Stomach (tissue), 9 donors: Measurements from ENCODE around the gene ACVR1B. TPM values are rescaled to one million over a fixed set of nuclear protein-coding genes. Genes with fewer than 3 reads are reported as not detected.

ENCODE experiments used
- DNase-seq, 2 donors: peaks; one replicate each; pipeline versions ENCODE4 v3.0.0 to v3.0.0-alpha.2; 2013 to 2019
- H3K27ac ChIP-seq, 5 donors: fragments of 200-600 bp in 4 of 5; sonication (generic) in 4 of 5; one replicate each; pipeline ENCODE4 v1.5.1; 2013 to 2019; ENCODE audit warnings: mild to moderate bottlenecking in 1 of 5, moderate library complexity in 1 of 5
- H3K27me3 ChIP-seq, 3 donors: fragments of 200-600 bp; sonication (generic); one replicate each; pipeline ENCODE4 v1.5.1; 2017 to 2019; ENCODE audit warnings: mixed run types in 1 of 3
- H3K36me3 ChIP-seq, 4 donors: fragments of 200-600 bp; sonication (generic); 1 replicate in 3 of 4; 2 replicates in 1 of 4; pipeline ENCODE4 v1.5.1; 2016 to 2019
- H3K4me1 ChIP-seq, 4 donors: fragments of 200-600 bp; sonication (generic); one replicate each; pipeline ENCODE4 v1.5.1; 2016 to 2019
- H3K4me3 ChIP-seq, 4 donors: fragments of 200-600 bp; sonication (generic) in 3 of 4; one replicate each; pipeline ENCODE4 v1.5.1; 2016 to 2019; ENCODE audit warnings: mild to moderate bottlenecking in 1 of 4
- H3K9me3 ChIP-seq, 4 donors: fragments of 200-600 bp; sonication (generic); one replicate each; pipeline ENCODE4 v1.5.1; 2016 to 2019
- EP300 ChIP-seq: sonication (generic); formaldehyde crosslinking; IDR thresholded peaks from one replicate; pipeline ENCODE4 v1.6.1; 2017; ENCODE audit warnings: antibody characterized with exemption
- POLR2A ChIP-seq, 4 donors: fragments of 450-650 bp; IDR thresholded peaks; one replicate each; pipeline ENCODE4 v1.6.1; 2016; ENCODE audit warnings: antibody characterized with exemption in 4 of 4, control low read depth in 2 of 4, mild to moderate bottlenecking in 1 of 4, moderate library complexity in 1 of 4
- POLR2AphosphoS5 ChIP-seq, 3 donors: sonication (generic); formaldehyde crosslinking; IDR thresholded peaks; one replicate each; pipeline ENCODE4 v1.6.1; 2016; ENCODE audit warnings: antibody characterized with exemption in 3 of 3
- WGBS, 5 donors: extraction: QIAGEN DNeasy Blood & Tissue Kit in 3 of 5; methylation state at CpG; one replicate each; pipeline versions ENCODE4 v1.1.5 to v1.1.7; 2013 to 2018; 5-methylcytosine and 5-hydroxymethylcytosine counted together
- intact Hi-C: fragments of 100-400 bp; cut with DNase I; formaldehyde crosslinking; loops from one replicate; pipeline ENCODE4 v1.15.1; 2023; ENCODE audit warnings: low total_unique reads
- polyA plus RNA-seq, 3 donors: library from polyadenylated mRNA; stranded (reverse); fragments of 200-250 nt; gene quantifications; one replicate each; pipeline ENCODE4 v1.2.3, GENCODE V29; 2013
- total RNA-seq, 5 donors: library from RNA; depleted of rRNA; stranded (reverse); fragments of >200 nt; gene quantifications; one replicate each; pipeline versions ENCODE4 v1.1.0 to v1.2.3, GENCODE V29; 2014 to 2016
- TF ChIP-seq, protein P1 (sequence below), 7 experiments: fragments of 450-650 bp in 4 of 7; fragments of 200-600 bp in 3 of 7; sonication (generic) in 3 of 7; IDR thresholded peaks; one replicate each; pipeline ENCODE4 v1.5.1; 2016 to 2019; ENCODE audit warnings: antibody characterized with exemption in 7 of 7, control low read depth in 2 of 7, mild to moderate bottlenecking in 1 of 7
- donor health status: healthy with polysubstance abuse.
- donor health status: Bipolar disorder and iron deficiency.
- donor health status: healthy.

ACVR1B gene
- total and polyA plus RNA-seq, 8 donors = 8.3 to 53.1 (median 24.5) TPM

DNA sequence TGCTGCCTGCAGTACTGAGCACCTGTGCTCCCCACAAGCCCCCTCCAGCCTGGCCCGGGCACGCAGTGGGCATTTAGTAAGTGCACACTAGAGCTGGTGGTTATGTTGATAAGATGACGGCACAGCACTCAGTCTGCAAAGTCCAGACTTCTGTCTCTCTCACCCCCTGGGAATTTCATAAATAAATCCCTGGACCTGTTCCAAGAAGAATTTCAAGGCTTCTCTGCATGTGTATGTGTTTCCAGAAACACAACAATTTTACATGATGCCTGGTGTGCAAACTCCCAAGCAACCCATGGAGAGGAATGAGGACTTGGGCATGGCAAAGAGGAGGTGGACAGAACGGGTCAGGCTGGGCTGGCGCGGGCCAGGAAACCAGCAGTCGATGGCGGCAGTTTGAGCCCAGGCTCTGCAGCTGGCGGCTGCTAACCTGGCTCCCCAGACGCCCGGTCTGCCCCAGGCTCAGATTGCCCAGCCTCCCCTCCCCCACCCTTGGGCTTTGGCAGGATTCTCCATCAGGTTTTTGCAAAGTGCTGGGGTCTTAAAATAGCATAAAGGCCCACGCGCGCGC is 10.4 kb upstream of the ACVR1B start:
- peak; percentile 7 to 69 for DNase-seq
- H3K27ac ChIP-seq = no peak overlapping the region
- no peak for TF ChIP-seq POLR2A (IDR thresholded peaks at IDR 0.05)
- no peak for TF ChIP-seq POLR2AphosphoS5 (IDR thresholded peaks at IDR 0.05)
- TF ChIP-seq, protein P1, sequence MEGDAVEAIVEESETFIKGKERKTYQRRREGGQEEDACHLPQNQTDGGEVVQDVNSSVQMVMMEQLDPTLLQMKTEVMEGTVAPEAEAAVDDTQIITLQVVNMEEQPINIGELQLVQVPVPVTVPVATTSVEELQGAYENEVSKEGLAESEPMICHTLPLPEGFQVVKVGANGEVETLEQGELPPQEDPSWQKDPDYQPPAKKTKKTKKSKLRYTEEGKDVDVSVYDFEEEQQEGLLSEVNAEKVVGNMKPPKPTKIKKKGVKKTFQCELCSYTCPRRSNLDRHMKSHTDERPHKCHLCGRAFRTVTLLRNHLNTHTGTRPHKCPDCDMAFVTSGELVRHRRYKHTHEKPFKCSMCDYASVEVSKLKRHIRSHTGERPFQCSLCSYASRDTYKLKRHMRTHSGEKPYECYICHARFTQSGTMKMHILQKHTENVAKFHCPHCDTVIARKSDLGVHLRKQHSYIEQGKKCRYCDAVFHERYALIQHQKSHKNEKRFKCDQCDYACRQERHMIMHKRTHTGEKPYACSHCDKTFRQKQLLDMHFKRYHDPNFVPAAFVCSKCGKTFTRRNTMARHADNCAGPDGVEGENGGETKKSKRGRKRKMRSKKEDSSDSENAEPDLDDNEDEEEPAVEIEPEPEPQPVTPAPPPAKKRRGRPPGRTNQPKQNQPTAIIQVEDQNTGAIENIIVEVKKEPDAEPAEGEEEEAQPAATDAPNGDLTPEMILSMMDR (IDR thresholded peaks at IDR 0.05) = no peak
- TF ChIP-seq EP300 = no peak

DNA sequence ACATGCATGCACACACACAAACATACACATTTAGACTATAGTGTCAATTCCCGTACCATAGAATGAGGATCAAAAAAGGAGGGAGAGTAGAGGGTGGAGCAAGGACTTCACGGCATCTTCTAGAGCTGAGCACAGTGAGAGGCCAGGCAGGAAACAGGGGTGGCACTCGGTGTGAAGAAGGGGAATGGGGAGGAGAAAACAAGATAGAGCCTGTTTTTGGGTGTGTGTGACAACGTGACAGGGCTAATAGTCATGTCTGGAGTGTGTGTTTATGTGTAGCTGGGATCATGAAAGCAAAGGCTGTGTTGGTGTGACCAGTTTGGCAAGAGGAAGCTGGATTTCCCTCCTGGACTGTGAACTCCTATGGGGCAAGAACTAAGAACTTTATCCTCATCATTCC is 9.9 kb upstream of the ACVR1B start:
- 44 to 63% (median 50%) methylated on average over 4 of the region's 4 CpGs for WGBS, 5 donors
- H3K36me3 ChIP-seq = no peaks in the 10 kb centered on the region
- H3K27ac ChIP-seq = no peak overlapping the region
- no peaks in the 10 kb centered on the region for H3K27me3 ChIP-seq
- H3K4me1 ChIP-seq = peaks cover 0 to 14% (median 11%) of the 10 kb centered on the region in 4 donors
- intact Hi-C loops = no loop called here
- H3K9me3 ChIP-seq = peaks cover 0 to 20% (median 5%) of the 10 kb centered on the region in 4 donors
- DNase-seq = peak in 1 of 2 donors; percentile 60
- no peak overlapping the region for H3K4me3 ChIP-seq
- TF ChIP-seq EP300 (no peak), POLR2AphosphoS5 (IDR thresholded peaks at IDR 0.05) (no peak), POLR2A (IDR thresholded peaks at IDR 0.05) (no peak)
- TF ChIP-seq, protein P1 (IDR thresholded peaks at IDR 0.05) = no peak

More for the DNA sequence above, 10.4 kb upstream of the ACVR1B start:
- Histone ChIP-seq H3K4me3 (no peak overlapping the region), H3K4me1 (peaks cover 0 to 14% (median 11%) of the 10 kb centered on the region in 4 donors), H3K36me3 (no peaks in the 10 kb centered on the region), H3K9me3 (peaks cover 0 to 20% (median 5%) of the 10 kb centered on the region in 4 donors), H3K27me3 (no peaks in the 10 kb centered on the region)
- intact Hi-C loops = no loop called here
- WGBS, 5 donors = 35 to 58% (median 49%) methylated on average over 15 of the region's 15 CpGs

DNA sequence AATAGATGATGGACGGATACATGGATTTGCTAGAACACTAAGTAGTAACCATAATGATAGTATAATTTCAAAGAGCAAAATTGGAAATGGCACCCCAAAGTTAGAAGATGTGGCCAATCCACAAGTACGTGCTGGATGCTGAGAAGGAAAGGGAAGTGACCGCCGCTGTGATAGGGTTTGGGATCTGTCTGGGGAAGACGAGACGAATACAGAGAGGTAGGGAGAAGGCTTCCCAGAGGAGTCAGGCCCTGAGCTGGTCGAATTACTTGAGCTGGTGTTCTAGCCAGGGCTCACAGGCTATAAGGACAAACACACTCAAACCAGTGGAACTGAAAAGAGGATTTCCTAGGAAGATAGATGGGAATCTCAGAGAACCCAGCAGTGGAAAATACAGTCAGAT is 9.4 kb upstream of the ACVR1B start:
- Histone ChIP-seq H3K4me3 (no peak overlapping the region), H3K27ac (no peak overlapping the region), H3K27me3 (no peaks in the 10 kb centered on the region), H3K9me3 (peaks cover 0 to 20% (median 5%) of the 10 kb centered on the region in 4 donors), H3K4me1 (peaks cover 0 to 14% (median 11%) of the 10 kb centered on the region in 4 donors), H3K36me3 (no peaks in the 10 kb centered on the region)
- 89 to 95% (median 93%) methylated on average over 7 of the region's 7 CpGs for WGBS, 5 donors
- intact Hi-C loops = no loop called here
- peak in 1 of 2 donors; percentile 4 for DNase-seq
- TF ChIP-seq, protein P1 (IDR thresholded peaks at IDR 0.05) = no peak
- TF ChIP-seq EP300 (no peak), POLR2AphosphoS5 (IDR thresholded peaks at IDR 0.05) (no peak), POLR2A (IDR thresholded peaks at IDR 0.05) (no peak)

DNA sequence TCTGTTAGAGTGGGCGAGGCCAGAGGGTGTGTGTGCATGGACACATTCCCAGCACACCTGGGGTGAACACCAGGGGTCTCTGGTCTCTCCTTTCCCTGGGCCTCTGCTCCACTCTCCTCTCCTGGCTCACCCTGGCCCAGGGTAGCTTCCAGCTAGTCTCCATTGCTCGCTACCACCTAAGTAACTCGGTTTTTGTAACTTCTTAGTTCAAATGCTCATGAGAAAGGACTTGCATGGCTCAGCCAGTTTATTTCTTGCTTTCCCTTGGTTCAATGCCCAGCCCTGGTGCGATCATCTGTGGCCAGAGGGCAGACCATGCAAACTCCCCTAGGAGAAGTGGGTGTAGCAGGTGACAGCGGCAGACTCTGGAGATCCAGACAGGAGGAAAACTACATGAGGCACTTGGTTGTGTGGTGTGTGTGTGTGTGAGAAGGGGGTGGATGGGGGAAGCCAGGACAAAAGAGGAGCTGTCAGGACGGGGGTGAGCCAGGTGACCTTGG is 8.9 kb upstream of the ACVR1B start:
- no peak for TF ChIP-seq POLR2AphosphoS5 (IDR thresholded peaks at IDR 0.05)
- TF ChIP-seq POLR2A (IDR thresholded peaks at IDR 0.05) = no peak
- no peak for TF ChIP-seq EP300
- TF ChIP-seq, protein P1 (IDR thresholded peaks at IDR 0.05) = no peak
- peak in 1 of 2 donors; percentile 10 for DNase-seq
- Histone ChIP-seq H3K4me1 (peaks cover 0 to 14% (median 11%) of the 10 kb centered on the region in 4 donors), H3K27ac (no peak overlapping the region), H3K4me3 (no peak overlapping the region), H3K36me3 (no peaks in the 10 kb centered on the region), H3K27me3 (no peaks in the 10 kb centered on the region), H3K9me3 (peaks cover 0 to 20% (median 5%) of the 10 kb centered on the region in 4 donors)
- intact Hi-C loops = no loop called here
- WGBS, 5 donors = 86 to 93% (median 90%) methylated on average over 6 of the region's 6 CpGs
